NCI-H748 treated with DMSO at 0.1 percent for 48 hours (cell line): Measurements from ENCODE around the gene VIPR1.
"Not testable (repeated sequence)": the region's sequence is repeated elsewhere in the genome, so short reads cannot be mapped to it uniquely, and the experiment has no call there.

ENCODE experiments used
- DNase-seq: peaks from one replicate; lab custom pipeline; 2025; lab: John Stamatoyannopoulos, UW

VIPR1 gene

DNA sequence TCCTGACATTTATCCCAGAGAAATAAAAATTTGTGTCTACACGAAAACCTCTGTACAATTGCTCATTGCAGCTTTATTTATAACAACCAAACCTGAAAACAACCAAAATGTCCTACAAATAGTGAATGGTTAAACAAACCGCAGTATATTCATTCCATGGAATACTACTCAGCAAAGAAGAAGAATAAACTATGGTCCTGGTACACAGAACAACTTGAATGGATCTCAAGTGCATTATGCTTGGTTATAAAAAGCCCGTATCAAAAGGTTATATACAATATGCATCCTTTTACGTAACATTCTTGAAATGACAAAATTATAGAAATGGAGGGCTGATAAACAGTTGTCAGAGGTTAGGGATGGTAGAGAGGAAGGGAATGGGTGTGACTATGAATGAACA, 75.6 kb downstream of the VIPR1 start:
- no peak for DNase-seq

DNA sequence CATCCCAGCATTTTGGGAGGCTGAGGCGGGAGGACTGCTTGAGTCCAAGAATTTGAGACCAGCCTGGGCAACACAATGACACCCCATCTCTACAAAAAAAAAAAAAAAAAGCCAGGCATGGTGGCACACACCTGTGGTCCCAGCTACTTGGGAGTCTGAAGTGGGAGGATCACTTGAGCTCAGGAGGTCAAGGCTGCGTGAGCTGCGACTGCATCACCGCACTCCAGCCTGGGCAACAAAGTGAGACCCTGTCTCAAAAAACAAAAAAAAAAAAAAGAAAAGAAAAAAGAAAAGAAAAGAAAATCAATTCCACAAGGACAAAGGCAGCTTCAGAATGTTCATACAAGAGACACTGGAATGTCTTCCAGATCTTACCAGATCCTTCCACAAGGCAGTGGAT, 76.9 kb downstream of the VIPR1 start:
- not testable (repeated sequence) for DNase-seq

DNA sequence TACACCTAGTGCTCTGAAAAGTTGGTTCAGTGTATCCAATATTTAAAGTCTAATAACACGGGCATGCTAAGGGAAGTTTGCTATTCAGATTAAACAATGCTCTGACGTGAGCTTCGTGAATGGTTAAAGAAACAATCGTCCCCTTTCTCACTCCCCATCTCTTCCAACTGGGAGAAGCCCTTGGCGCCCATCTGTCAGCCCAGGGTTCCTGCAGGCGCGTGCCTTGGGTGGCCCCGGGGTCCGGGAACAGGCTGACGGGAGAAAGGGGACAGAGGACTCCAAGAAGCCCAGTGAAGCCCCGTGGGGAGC, 78.9 kb downstream of the VIPR1 start:
- DNase-seq, result no peak

DNA sequence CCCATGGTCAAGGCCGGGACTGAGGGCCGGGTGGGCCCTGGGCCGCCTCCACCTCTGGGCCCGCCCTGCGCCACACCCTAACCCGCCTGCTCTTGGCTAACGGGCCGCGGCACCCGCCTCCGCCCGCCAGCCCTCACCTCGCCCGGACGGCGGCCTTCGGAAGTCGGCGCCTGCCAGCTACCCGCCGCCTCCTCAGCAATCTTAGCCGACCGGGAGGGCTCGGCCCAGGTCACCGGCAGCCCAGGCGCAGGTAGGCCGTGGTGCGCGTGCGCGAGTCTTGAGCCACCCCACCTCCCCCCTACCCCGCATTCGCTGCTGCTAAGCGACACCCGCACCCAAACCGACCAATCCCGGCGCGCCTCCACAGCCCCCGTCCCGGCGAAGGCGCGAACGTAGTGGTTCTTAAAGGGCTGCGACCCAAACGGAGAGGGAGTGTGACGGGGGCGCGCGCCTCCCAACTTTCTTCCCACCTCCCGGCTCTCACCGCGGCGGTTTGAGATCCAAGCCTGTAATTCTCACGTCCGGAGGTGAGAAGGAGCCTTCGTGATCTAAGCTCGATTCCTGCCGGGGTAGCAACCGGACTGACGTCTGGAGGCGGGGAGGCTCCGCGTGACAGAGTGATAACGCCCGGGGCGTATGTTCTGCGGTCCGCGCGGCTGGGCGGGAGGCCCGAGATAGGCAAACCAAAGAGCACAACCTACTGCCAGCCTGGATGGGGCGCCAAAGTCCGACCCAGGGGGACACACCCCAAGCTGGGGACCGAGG, 79.4 kb downstream of the VIPR1 start, which contains the start of gene SEC22C:
SEC22C (minus strand) TSS at position 259 of the 765 bp plus-strand sequence. CDS start 12,921 bp downstream, outside the sequence.
- peak; percentile 82 for DNase-seq

DNA sequence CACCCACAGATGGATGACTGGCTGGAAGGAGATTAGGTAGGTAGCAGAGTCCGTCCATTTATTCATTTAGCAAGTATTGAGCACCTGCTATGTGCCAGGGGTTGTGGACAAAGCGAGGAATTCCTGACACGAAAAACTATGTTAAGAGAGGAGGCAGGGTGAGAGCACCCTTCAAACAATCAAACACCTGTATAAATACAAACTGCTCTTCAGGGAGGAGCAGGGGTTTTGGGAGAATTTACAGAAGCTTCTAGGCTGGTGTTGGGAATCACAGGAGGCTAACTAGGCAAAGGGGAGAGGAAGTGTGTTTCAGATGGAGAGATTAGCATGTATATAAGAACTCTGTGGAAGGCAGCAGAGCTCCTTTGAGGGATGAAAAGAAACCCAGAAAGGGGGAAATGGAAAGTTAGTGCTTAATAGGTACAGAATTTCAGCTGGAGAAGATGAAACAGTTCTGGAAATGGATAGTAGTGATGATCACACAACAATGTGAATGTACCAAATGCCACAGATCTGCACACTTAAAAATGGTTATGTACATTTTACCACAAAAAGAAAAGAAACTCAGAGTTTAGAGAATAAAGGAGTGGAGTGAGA, 80.1 kb downstream of the VIPR1 start:
- DNase-seq, result peak; percentile 15
